ENCODE results near the gene SLC12A4.
"Not testable (repeated sequence)": the region's sequence is repeated elsewhere in the genome, so short reads cannot be mapped to it uniquely, and the experiment has no call there.

SLC12A4 gene

DNA sequence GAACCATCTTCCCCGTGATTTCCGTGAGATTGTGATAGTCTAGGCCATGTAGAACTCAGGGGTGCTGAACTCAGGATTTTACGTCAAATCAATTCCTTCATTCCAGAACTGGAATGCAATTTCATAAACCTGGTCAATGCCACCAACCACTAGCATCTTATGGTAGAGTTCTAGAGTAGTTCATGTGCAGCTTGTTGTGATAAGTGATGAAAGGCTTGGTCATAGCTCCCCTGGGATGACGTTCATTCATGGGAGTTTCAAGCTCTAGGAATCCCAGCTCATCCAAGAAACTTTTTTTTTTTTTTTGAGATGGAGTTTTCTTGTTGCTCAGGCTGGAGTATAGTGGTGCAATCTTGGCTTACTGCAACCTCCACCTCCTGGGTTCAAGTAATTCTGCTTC is 34.6 kb upstream of the SLC12A4 start:
- no peaks in the 10 kb centered on the region for H3K9me2 ChIP-seq (replicated peaks; ENCODE audit: insufficient read depth, low read length)
- no peaks in the 10 kb centered on the region for H3K9me3 ChIP-seq (ENCODE audit: insufficient read depth, low read length)
- H3K27ac ChIP-seq (ENCODE audit: low read depth, low read length): no peak overlapping the region
- no peaks in the 10 kb centered on the region for H3F3A ChIP-seq (ENCODE audit: insufficient read depth)
- no peak overlapping the region for H3K4me2 ChIP-seq (ENCODE audit: low read depth, low read length, poor library complexity, severe bottlenecking)
- TF ChIP-seq, protein P1, sequence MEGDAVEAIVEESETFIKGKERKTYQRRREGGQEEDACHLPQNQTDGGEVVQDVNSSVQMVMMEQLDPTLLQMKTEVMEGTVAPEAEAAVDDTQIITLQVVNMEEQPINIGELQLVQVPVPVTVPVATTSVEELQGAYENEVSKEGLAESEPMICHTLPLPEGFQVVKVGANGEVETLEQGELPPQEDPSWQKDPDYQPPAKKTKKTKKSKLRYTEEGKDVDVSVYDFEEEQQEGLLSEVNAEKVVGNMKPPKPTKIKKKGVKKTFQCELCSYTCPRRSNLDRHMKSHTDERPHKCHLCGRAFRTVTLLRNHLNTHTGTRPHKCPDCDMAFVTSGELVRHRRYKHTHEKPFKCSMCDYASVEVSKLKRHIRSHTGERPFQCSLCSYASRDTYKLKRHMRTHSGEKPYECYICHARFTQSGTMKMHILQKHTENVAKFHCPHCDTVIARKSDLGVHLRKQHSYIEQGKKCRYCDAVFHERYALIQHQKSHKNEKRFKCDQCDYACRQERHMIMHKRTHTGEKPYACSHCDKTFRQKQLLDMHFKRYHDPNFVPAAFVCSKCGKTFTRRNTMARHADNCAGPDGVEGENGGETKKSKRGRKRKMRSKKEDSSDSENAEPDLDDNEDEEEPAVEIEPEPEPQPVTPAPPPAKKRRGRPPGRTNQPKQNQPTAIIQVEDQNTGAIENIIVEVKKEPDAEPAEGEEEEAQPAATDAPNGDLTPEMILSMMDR (IDR thresholded peaks at IDR 0.05; ENCODE audit: insufficient read depth, low read length, poor library complexity, severe bottlenecking): no peak
- no peak for TF ChIP-seq EZH2phosphoT487 (conservative IDR thresholded peaks at IDR 0.05; ENCODE audit: low read length)
- no peaks in the 10 kb centered on the region for H3K36me3 ChIP-seq (ENCODE audit: low read length)
- no peaks in the 10 kb centered on the region for H4K20me1 ChIP-seq (ENCODE audit: low read depth, low read length)
- no peak overlapping the region for H2AFZ ChIP-seq (ENCODE audit: low read depth, low read length, severe bottlenecking)
- H3K27me3 ChIP-seq (ENCODE audit: low read length): no peaks in the 10 kb centered on the region
- H3K9ac ChIP-seq (ENCODE audit: low read length): no peak overlapping the region
- no peak overlapping the region for H3K4me3 ChIP-seq (ENCODE audit: insufficient read depth, low read length, poor library complexity, severe bottlenecking)
- no peaks in the 10 kb centered on the region for H3K79me2 ChIP-seq (ENCODE audit: insufficient read depth, low read length)

DNA sequence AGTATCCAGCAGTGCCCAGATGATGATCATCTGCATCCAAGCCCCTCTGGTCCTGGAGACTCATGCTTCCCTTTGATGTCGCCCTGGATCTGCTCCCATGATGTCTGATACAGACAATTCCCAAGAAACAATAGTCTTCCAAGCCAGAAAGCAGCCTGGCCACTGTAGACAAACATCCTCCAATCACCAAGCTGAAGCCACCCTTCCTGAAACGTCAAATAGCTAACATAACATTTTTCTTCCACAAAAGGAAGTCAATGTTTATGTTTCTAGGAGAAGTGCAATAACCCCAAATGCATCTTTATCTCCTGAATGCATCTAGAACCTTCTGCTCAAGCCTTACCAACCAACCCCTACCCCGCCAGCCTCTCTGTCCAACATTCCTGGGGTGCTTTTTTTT is 32.0 kb upstream of the SLC12A4 start:
- Histone ChIP-seq H3K79me2 (ENCODE audit: insufficient read depth, low read length) (no peaks in the 10 kb centered on the region), H3K27ac (ENCODE audit: low read depth, low read length) (no peak overlapping the region), H3K4me3 (ENCODE audit: insufficient read depth, low read length, poor library complexity, severe bottlenecking) (no peak overlapping the region), H4K20me1 (ENCODE audit: low read depth, low read length) (no peaks in the 10 kb centered on the region), H3K9me3 (ENCODE audit: insufficient read depth, low read length) (no peaks in the 10 kb centered on the region), H3K9me2 (replicated peaks; ENCODE audit: insufficient read depth, low read length) (no peaks in the 10 kb centered on the region), H2AFZ (ENCODE audit: low read depth, low read length, severe bottlenecking) (peak overlapping the region; percentile 69), H3K27me3 (ENCODE audit: low read length) (no peaks in the 10 kb centered on the region), H3K36me3 (ENCODE audit: low read length) (no peaks in the 10 kb centered on the region), H3F3A (ENCODE audit: insufficient read depth) (no peaks in the 10 kb centered on the region), H3K9ac (ENCODE audit: low read length) (no peak overlapping the region), H3K4me2 (ENCODE audit: low read depth, low read length, poor library complexity, severe bottlenecking) (no peak overlapping the region)
- TF ChIP-seq EZH2phosphoT487 (conservative IDR thresholded peaks at IDR 0.05; ENCODE audit: low read length): no peak
- TF ChIP-seq, protein P1 (IDR thresholded peaks at IDR 0.05; ENCODE audit: insufficient read depth, low read length, poor library complexity, severe bottlenecking): no peak

DNA sequence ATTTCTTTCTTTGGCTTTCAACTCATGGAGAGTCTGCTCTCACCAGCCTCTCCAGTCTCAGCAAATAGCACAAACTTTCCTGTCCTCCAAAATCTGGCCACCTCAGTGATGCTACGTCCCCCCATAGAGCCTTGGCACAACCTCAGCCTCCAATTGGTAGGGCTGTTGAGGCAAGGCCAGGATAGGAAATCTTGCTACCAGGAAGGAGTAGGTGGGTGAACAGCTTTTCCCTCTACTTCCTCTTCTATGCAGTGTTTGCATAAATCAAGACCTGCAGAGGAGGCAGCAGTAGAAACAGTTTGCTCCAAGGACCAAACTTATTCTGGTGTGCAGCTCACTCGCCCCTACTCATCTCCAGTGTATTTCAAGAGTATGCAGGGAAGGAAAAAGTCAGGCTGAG is 31.5 kb upstream of the SLC12A4 start:
- H3K9me3 ChIP-seq (ENCODE audit: insufficient read depth, low read length): no peaks in the 10 kb centered on the region
- no peak overlapping the region for H3K4me3 ChIP-seq (ENCODE audit: insufficient read depth, low read length, poor library complexity, severe bottlenecking)
- no peaks in the 10 kb centered on the region for H4K20me1 ChIP-seq (ENCODE audit: low read depth, low read length)
- no peaks in the 10 kb centered on the region for H3K79me2 ChIP-seq (ENCODE audit: insufficient read depth, low read length)
- no peaks in the 10 kb centered on the region for H3K9me2 ChIP-seq (replicated peaks; ENCODE audit: insufficient read depth, low read length)
- H3K36me3 ChIP-seq (ENCODE audit: low read length): no peaks in the 10 kb centered on the region
- no peaks in the 10 kb centered on the region for H3K27me3 ChIP-seq (ENCODE audit: low read length)
- no peaks in the 10 kb centered on the region for H3F3A ChIP-seq (ENCODE audit: insufficient read depth)
- H3K4me2 ChIP-seq (ENCODE audit: low read depth, low read length, poor library complexity, severe bottlenecking): peak overlapping the region; percentile 20
- H3K9ac ChIP-seq (ENCODE audit: low read length): peak overlapping the region; percentile 4; the same call in 1 of the 2 replicates
- H2AFZ ChIP-seq (ENCODE audit: low read depth, low read length, severe bottlenecking): peak overlapping the region; percentile 69
- H3K27ac ChIP-seq (ENCODE audit: low read depth, low read length): no peak overlapping the region
- TF ChIP-seq, protein P1 (IDR thresholded peaks at IDR 0.05; ENCODE audit: insufficient read depth, low read length, poor library complexity, severe bottlenecking): no peak
- no peak for TF ChIP-seq EZH2phosphoT487 (conservative IDR thresholded peaks at IDR 0.05; ENCODE audit: low read length)

DNA sequence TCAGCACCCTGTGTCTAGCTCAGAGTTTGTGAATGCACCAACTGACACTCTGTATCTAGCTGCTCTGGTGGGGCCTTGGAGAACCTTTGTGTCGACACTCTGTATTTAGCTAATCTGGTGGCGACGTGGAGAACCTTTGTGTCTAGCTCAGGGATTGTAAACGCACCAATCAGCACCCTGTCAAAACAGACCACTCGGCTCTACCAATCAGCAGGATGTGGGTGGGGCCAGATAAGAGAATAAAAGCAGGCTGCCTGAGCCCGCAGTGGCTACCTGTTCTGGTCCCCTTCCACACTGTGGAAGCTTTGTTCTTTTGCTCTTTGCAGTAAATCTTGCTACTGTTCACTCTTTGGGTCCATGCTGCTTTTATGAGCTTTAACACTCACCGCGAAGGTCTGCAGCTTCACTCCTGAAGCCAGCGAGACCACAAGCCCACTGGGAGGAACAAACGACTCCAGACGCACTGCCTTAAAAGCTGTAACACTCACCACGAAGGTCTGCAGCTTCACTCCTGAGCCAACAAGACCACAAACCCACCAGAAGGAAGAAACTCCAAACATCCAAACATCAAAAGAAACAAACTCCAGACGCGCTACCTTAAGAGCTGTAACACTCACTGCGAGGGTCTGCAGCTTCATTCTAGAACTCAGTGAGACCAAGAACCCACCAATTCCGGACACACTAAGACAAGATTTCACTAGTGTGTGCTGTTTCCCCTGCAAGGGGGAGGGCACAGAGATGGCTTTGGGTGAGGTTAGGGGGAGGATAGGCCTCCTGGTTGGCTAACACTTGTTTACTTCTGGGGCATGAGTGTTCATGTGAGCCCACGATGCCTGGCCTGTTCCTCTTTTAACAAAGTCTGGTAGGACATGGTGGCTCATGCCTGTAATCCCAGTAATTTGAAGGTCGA is 30.6 kb upstream of the SLC12A4 start, which contains the start of gene DPEP2:
Gene DPEP2, minus strand, starts transcription at position 706 of the 910 bp plus-strand sequence. CDS start 6,272 bp downstream, outside the sequence.
- not testable (repeated sequence) for H3K9me2 ChIP-seq (replicated peaks; ENCODE audit: insufficient read depth, low read length); H3K4me3 ChIP-seq (ENCODE audit: insufficient read depth, low read length, poor library complexity, severe bottlenecking); H3K79me2 ChIP-seq (ENCODE audit: insufficient read depth, low read length); H3K36me3 ChIP-seq (ENCODE audit: low read length); H3F3A ChIP-seq (ENCODE audit: insufficient read depth); H3K9me3 ChIP-seq (ENCODE audit: insufficient read depth, low read length); H4K20me1 ChIP-seq (ENCODE audit: low read depth, low read length); H3K27ac ChIP-seq (ENCODE audit: low read depth, low read length); H3K27me3 ChIP-seq (ENCODE audit: low read length)
- Histone ChIP-seq H2AFZ (ENCODE audit: low read depth, low read length, severe bottlenecking) (peak within 1 kb of the TSS; percentile 69), H3K9ac (ENCODE audit: low read length) (peak within 1 kb of the TSS; percentile 4; the same call in 1 of the 2 replicates), H3K4me2 (ENCODE audit: low read depth, low read length, poor library complexity, severe bottlenecking) (peak within 1 kb of the TSS; percentile 20)

DNA sequence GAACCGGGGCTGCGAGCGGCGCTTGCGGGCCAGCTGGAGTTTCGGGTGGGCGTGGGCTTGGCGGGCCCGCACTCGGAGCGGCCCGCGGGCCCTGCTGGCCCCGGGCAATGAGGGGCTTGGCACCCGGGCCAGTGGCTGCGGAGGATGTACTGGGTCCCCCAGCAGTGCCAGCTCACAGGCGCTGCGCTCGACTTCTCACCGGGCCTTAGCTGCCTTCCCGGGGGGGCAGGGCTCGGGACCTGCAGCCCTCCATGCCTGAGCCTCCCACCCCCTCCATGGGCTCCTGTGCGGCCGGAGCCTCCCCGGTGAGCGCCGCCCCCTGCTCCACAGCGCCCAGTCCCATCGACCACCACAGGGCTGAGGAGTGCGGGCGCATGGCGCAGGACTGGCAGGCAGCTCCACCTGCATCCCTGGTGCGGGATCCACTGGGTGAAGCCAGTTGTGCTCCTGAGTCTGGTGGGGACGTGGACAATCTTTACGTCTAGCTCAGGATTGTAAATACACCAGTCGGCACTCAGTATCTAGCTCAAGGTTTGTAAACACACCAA is 29.9 kb upstream of the SLC12A4 start:
- H2AFZ ChIP-seq (ENCODE audit: low read depth, low read length, severe bottlenecking); H3K4me3 ChIP-seq (ENCODE audit: insufficient read depth, low read length, poor library complexity, severe bottlenecking); H3K9me2 ChIP-seq (replicated peaks; ENCODE audit: insufficient read depth, low read length); H3K27me3 ChIP-seq (ENCODE audit: low read length); H4K20me1 ChIP-seq (ENCODE audit: low read depth, low read length); H3K27ac ChIP-seq (ENCODE audit: low read depth, low read length); H3K4me2 ChIP-seq (ENCODE audit: low read depth, low read length, poor library complexity, severe bottlenecking); H3K36me3 ChIP-seq (ENCODE audit: low read length); H3F3A ChIP-seq (ENCODE audit: insufficient read depth); H3K9ac ChIP-seq (ENCODE audit: low read length); H3K9me3 ChIP-seq (ENCODE audit: insufficient read depth, low read length); H3K79me2 ChIP-seq (ENCODE audit: insufficient read depth, low read length): not testable (repeated sequence)

All from SU-DHL-6 (cell line).